Neural progenitor cell (in vitro differentiated cells): ENCODE results near the gene PTPRN2. TPM values are rescaled to one million over a fixed set of nuclear protein-coding genes. Genes with fewer than 3 reads are reported as not detected.
A peak's percentile ranks its signal among the peaks of the same experiment; 100 is the strongest.

Experiments
- DNase-seq: peaks from one replicate; pipeline ENCODE4 v3.0.0-alpha.2; 2016; ENCODE audit warnings: low spot score
- H2AFZ ChIP-seq: fragments of 200-600 bp; sonication (generic); replicated peaks from 2 replicates; pipeline ENCODE4 v1.6.1; 2016; ENCODE audit warnings: antibody characterized with exemption
- H3F3A ChIP-seq: fragments of 200-600 bp; sonication (generic); 2 replicates; pipeline ENCODE4 v1.6.1; 2016; ENCODE audit warnings: antibody characterized with exemption, low read depth
- H3K27ac ChIP-seq: fragments of 200-600 bp; sonication (generic); 2 replicates; pipeline ENCODE4 v1.5.1; 2016; ENCODE audit warnings: mild to moderate bottlenecking
- H3K27me3 ChIP-seq: fragments of 200-600 bp; sonication (generic); 2 replicates; pipeline ENCODE4 v1.6.1; 2016; ENCODE audit warnings: mild to moderate bottlenecking, moderate library complexity
- H3K36me3 ChIP-seq: fragments of 200-600 bp; sonication (generic); 2 replicates; pipeline ENCODE4 v1.5.1; 2016
- H3K4me1 ChIP-seq: fragments of 200-600 bp; sonication (generic); 2 replicates; pipeline ENCODE4 v1.6.1; 2016; ENCODE audit warnings: mixed run types
- H3K4me2 ChIP-seq: fragments of 200-600 bp; sonication (generic); 2 replicates; pipeline ENCODE4 v1.6.1; 2016
- H3K4me3 ChIP-seq: fragments of 200-600 bp; sonication (generic); 2 replicates; pipeline ENCODE4 v1.5.1; 2016
- H3K79me2 ChIP-seq: fragments of 200-600 bp; sonication (generic); 2 replicates; pipeline ENCODE4 v1.6.1; 2016; ENCODE audit warnings: low read depth
- H3K9ac ChIP-seq: fragments of 200-600 bp; sonication (generic); 2 replicates; pipeline ENCODE4 v1.6.1; 2016
- H3K9me3 ChIP-seq: fragments of 200-600 bp; sonication (generic); 2 replicates; pipeline ENCODE4 v1.5.1; 2016; ENCODE audit warnings: low read depth
- H4K20me1 ChIP-seq: fragments of 200-600 bp; sonication (generic); 2 replicates; pipeline ENCODE4 v1.6.1; 2016; ENCODE audit warnings: low read depth
- H3K27ac Mint-ChIP-seq: 3 replicates; pipeline ENCODE4 v1.8.0; 2021; ENCODE audit warnings: mixed read lengths
- H3K27me3 Mint-ChIP-seq: 2 replicates; pipeline ENCODE4 v1.8.0; 2022; ENCODE audit warnings: low read depth, mild to moderate bottlenecking, inconsistent platforms, moderate library complexity, mixed read lengths; ENCODE audit not compliant: insufficient read depth
- H3K36me3 Mint-ChIP-seq: 3 replicates; pipeline ENCODE4 v1.8.0; 2021; ENCODE audit warnings: mixed read lengths
- H3K4me1 Mint-ChIP-seq: 3 replicates; pipeline ENCODE4 v1.8.0; 2021; ENCODE audit warnings: mixed read lengths
- H3K4me3 Mint-ChIP-seq: 3 replicates; pipeline ENCODE4 v1.8.0; 2021; ENCODE audit warnings: mild to moderate bottlenecking, moderate library complexity, mixed read lengths
- H3K9me3 Mint-ChIP-seq: 3 replicates; pipeline ENCODE4 v1.8.0; 2020; ENCODE audit warnings: mixed read lengths
- CTCF ChIP-seq: fragments of 200-600 bp; sonication (generic); IDR thresholded peaks from 2 replicates; pipeline ENCODE4 v1.5.1; 2017; ENCODE audit warnings: antibody characterized with exemption, mild to moderate bottlenecking
- EZH2 ChIP-seq: fragments of 200-600 bp; sonication (generic); IDR thresholded peaks from 2 replicates; pipeline ENCODE4 v1.6.1; 2017; ENCODE audit warnings: antibody characterized with exemption, mild to moderate bottlenecking, moderate library complexity
- EZH2phosphoT487 ChIP-seq: fragments of 200-600 bp; sonication (generic); IDR thresholded peaks from 2 replicates; pipeline ENCODE4 v1.6.1; 2017; ENCODE audit warnings: antibody characterized with exemption
- total RNA-seq: library from RNA; depleted of rRNA; stranded (reverse); fragments of >200 nt; gene quantifications from 2 replicates; pipeline ENCODE4 v1.2.3, GENCODE V29; 2015; ENCODE audit warnings: low replicate concordance

Gene PTPRN2
- total RNA-seq, 1 donor from 2014 or later: 3.0 TPM

- Histone ChIP-seq H3K4me1 (no peaks in the 10 kb centered on the region), H3K27me3 (no peaks in the 10 kb centered on the region), H3K9ac (no peak overlapping the region), H2AFZ (peak overlapping the region; percentile 63), H3K36me3 (no peaks in the 10 kb centered on the region), H3F3A (no peaks in the 10 kb centered on the region), H3K27ac (no peak overlapping the region), H3K79me2 (no peaks in the 10 kb centered on the region), H3K4me3 (no peak overlapping the region), H3K9me3 (no peaks in the 10 kb centered on the region), H4K20me1 (no peaks in the 10 kb centered on the region), H3K4me2 (no peak overlapping the region)
- Mint-ChIP-seq H3K27me3 (peaks cover 6% of the 10 kb centered on the region), H3K36me3 (no peaks in the 10 kb centered on the region), H3K27ac (no peak overlapping the region), H3K4me1 (peaks cover 9% of the 10 kb centered on the region), H3K9me3 (peaks cover 7% of the 10 kb centered on the region), H3K4me3 (no peak overlapping the region)
- peak; percentile 75 for DNase-seq
- no peak for TF ChIP-seq EZH2
- TF ChIP-seq CTCF: peak; percentile 74
- TF ChIP-seq EZH2phosphoT487: no peak
These were observed 192.7 kb downstream of the PTPRN2 start for GRCh38 chr7:158394936-158395335.

- Mint-ChIP-seq H3K4me3 (no peak overlapping the region), H3K27me3 (peaks cover 8% of the 10 kb centered on the region), H3K9me3 (peaks cover 7% of the 10 kb centered on the region), H3K36me3 (no peaks in the 10 kb centered on the region), H3K4me1 (peaks cover 17% of the 10 kb centered on the region), H3K27ac (peak overlapping the region; percentile 53)
- Histone ChIP-seq H3K4me3 (no peak overlapping the region), H3K4me2 (no peak overlapping the region), H3K9me3 (no peaks in the 10 kb centered on the region), H3K4me1 (no peaks in the 10 kb centered on the region), H3K9ac (no peak overlapping the region), H3K36me3 (no peaks in the 10 kb centered on the region), H3K79me2 (no peaks in the 10 kb centered on the region), H2AFZ (no peak overlapping the region), H4K20me1 (no peaks in the 10 kb centered on the region), H3K27me3 (no peaks in the 10 kb centered on the region), H3F3A (no peaks in the 10 kb centered on the region), H3K27ac (no peak overlapping the region)
- TF ChIP-seq EZH2phosphoT487 (no peak), CTCF (no peak), EZH2 (no peak)
- no peak for DNase-seq
These were observed 193.5 kb downstream of the PTPRN2 start for GRCh38 chr7:158393926-158394625.

- no peaks in the 10 kb centered on the region for H3K36me3 Mint-ChIP-seq
- H3K9me3 Mint-ChIP-seq: no peaks in the 10 kb centered on the region
- H3K9me3 ChIP-seq: no peaks in the 10 kb centered on the region
These were observed 195.4 kb downstream of the PTPRN2 start for GRCh38 chr7:158392251-158392650.

GRCh38 chr7:158391541-158391940, 196.1 kb downstream of the PTPRN2 start:
- H3K9me3 ChIP-seq: no peaks in the 10 kb centered on the region
- H3K4me3 ChIP-seq: no peak overlapping the region

More at GRCh38 chr7:158392251-158392650, 195.4 kb downstream of the PTPRN2 start:
- Mint-ChIP-seq H3K27me3 (peaks cover 11% of the 10 kb centered on the region), H3K4me1 (peaks cover 20% of the 10 kb centered on the region), H3K4me3 (no peak overlapping the region), H3K27ac (no peak overlapping the region)
- H3K79me2 ChIP-seq: no peaks in the 10 kb centered on the region
- no peak for DNase-seq
- no peak overlapping the region for H2AFZ ChIP-seq
- no peak for TF ChIP-seq EZH2
- TF ChIP-seq EZH2phosphoT487: no peak
- no peaks in the 10 kb centered on the region for H3K36me3 ChIP-seq
- no peak overlapping the region for H3K27ac ChIP-seq
- no peaks in the 10 kb centered on the region for H3K27me3 ChIP-seq
- no peak overlapping the region for H3K4me2 ChIP-seq
- no peaks in the 10 kb centered on the region for H3K4me1 ChIP-seq
- no peak overlapping the region for H3K4me3 ChIP-seq
- H3F3A ChIP-seq: no peaks in the 10 kb centered on the region
- H3K9ac ChIP-seq: no peak overlapping the region
- H4K20me1 ChIP-seq: no peaks in the 10 kb centered on the region

More at GRCh38 chr7:158391541-158391940, 196.1 kb downstream of the PTPRN2 start:
- H3K4me2 ChIP-seq: no peak overlapping the region
- H3K9ac ChIP-seq: no peak overlapping the region
- H3K27ac ChIP-seq: no peak overlapping the region
- TF ChIP-seq EZH2phosphoT487 (no peak), CTCF (no peak), EZH2 (no peak)
- H3K27me3 ChIP-seq: no peaks in the 10 kb centered on the region
- Mint-ChIP-seq H3K4me1 (peaks cover 22% of the 10 kb centered on the region), H3K27ac (no peak overlapping the region), H3K9me3 (no peaks in the 10 kb centered on the region), H3K36me3 (no peaks in the 10 kb centered on the region), H3K27me3 (peaks cover 11% of the 10 kb centered on the region), H3K4me3 (no peak overlapping the region)
- H4K20me1 ChIP-seq: no peaks in the 10 kb centered on the region
- no peak for DNase-seq
- no peaks in the 10 kb centered on the region for H3K36me3 ChIP-seq
- no peaks in the 10 kb centered on the region for H3K79me2 ChIP-seq
- H3F3A ChIP-seq: no peaks in the 10 kb centered on the region
- no peak overlapping the region for H2AFZ ChIP-seq
- no peaks in the 10 kb centered on the region for H3K4me1 ChIP-seq
